SK-N-SH (cell line): Measurements from ENCODE around the gene GPR171. TPM values are rescaled to one million over a fixed set of nuclear protein-coding genes. Genes with fewer than 3 reads are reported as not detected.

ENCODE experiments used
- CTCF ChIA-PET: fragments of 300-600, 350-600 bp; formaldehyde crosslinking; extraction: SDS; loops from one replicate; lab custom pipeline; 2021; lab: Yijun Ruan, JAX
- POLR2A ChIA-PET: fragments of 350-600 bp; sonication (Branson Sonifier 250); formaldehyde crosslinking; extraction: SDS; loops from one replicate; lab custom pipeline; 2020; ENCODE audit warnings: antibody characterized with exemption, inconsistent platforms; lab: Yijun Ruan, JAX
- DNase-seq: peaks from one replicate; pipeline ENCODE4 v3.0.0; 2012
- H2AFZ ChIP-seq: fragments of 200-600 bp; sonication (generic); 2 replicates; pipeline ENCODE4 v1.8.1; 2016; ENCODE audit warnings: antibody characterized with exemption, mild to moderate bottlenecking, low read depth
- H3F3A ChIP-seq: fragments of 200-600 bp; sonication (generic); replicated peaks from 2 replicates; pipeline ENCODE3; 2016; ENCODE audit warnings: antibody characterized with exemption, mild to moderate bottlenecking; ENCODE audit not compliant: insufficient read depth
- H3K27ac ChIP-seq, 2 experiments: fragments of 200-500 bp in 1 of 2; fragments of 200-600 bp in 1 of 2; sonication (Bioruptor generic) in 1 of 2; sonication (generic), shearing (Covaris generic) in 1 of 2; 2 replicates each; pipeline versions ENCODE4 v1.5.1 to v1.6.1; 2014 to 2016; ENCODE audit warnings: low read depth in 2 of 2, inconsistent platforms in 1 of 2, low read length in 1 of 2, mild to moderate bottlenecking in 1 of 2, mixed read lengths in 1 of 2
- H3K27me3 ChIP-seq: fragments of 200-600 bp; sonication (generic), shearing (Covaris generic); 2 replicates; pipeline ENCODE4 v1.6.1; 2016; ENCODE audit warnings: mixed run types; ENCODE audit not compliant: insufficient read depth
- H3K36me3 ChIP-seq, 2 experiments: fragments of 200-500 bp in 1 of 2; fragments of 200-600 bp in 1 of 2; sonication (Bioruptor generic) in 1 of 2; sonication (generic) in 1 of 2; replicated peaks in 1 of 2; 2 replicates each; pipeline versions ENCODE3 to v1.5.1; 2014 to 2016; ENCODE audit warnings: low read length in 1 of 2, mild to moderate bottlenecking in 1 of 2; ENCODE audit not compliant: insufficient read depth in 2 of 2, control insufficient read depth in 1 of 2
- H3K4me1 ChIP-seq, 2 experiments: fragments of 200-500 bp in 1 of 2; fragments of 200-600 bp in 1 of 2; sonication (Bioruptor generic) in 1 of 2; sonication (generic), shearing (Covaris generic) in 1 of 2; 2 replicates each; pipeline versions ENCODE4 v1.5.1 to v1.6.1; 2014 to 2016; ENCODE audit warnings: low read depth in 1 of 2, low read length in 1 of 2, mixed run types in 1 of 2; ENCODE audit not compliant: insufficient read depth in 2 of 2, control insufficient read depth in 1 of 2
- H3K4me2 ChIP-seq: fragments of 200-600 bp; sonication (generic), shearing (Covaris generic); 2 replicates; pipeline ENCODE4 v1.6.1; 2017; ENCODE audit warnings: mixed run types
- H3K4me3 ChIP-seq, 2 experiments: fragments of 200-500 bp in 1 of 2; fragments of 200-600 bp in 1 of 2; sonication (Bioruptor generic) in 1 of 2; sonication (generic), shearing (Covaris generic) in 1 of 2; 2 replicates each; pipeline versions ENCODE4 v1.5.1 to v1.8.1; 2014 to 2016; ENCODE audit warnings: low read depth in 2 of 2, inconsistent platforms in 1 of 2, low read length in 1 of 2, mild to moderate bottlenecking in 1 of 2, mixed read lengths in 1 of 2, moderate library complexity in 1 of 2
- H3K79me2 ChIP-seq: fragments of 200-600 bp; sonication (generic); 2 replicates; pipeline ENCODE4 v1.8.1; 2017; ENCODE audit warnings: mild to moderate bottlenecking; ENCODE audit not compliant: insufficient read depth
- H3K9ac ChIP-seq: fragments of 200-600 bp; sonication (generic); 2 replicates; pipeline ENCODE4 v1.6.1; 2017; ENCODE audit warnings: mixed run types
- H3K9me2 ChIP-seq: fragments of 200-600 bp; sonication (generic); 2 replicates; pipeline ENCODE4 v1.6.1; 2017; ENCODE audit warnings: mixed run types
- H3K9me3 ChIP-seq: fragments of 200-600 bp; sonication (generic); 2 replicates; pipeline ENCODE4 v1.6.1; 2017; ENCODE audit warnings: mixed run types, mild to moderate bottlenecking, moderate library complexity
- H4K20me1 ChIP-seq: fragments of 200-600 bp; sonication (generic); 2 replicates; pipeline ENCODE4 v1.6.1; 2017; ENCODE audit warnings: mild to moderate bottlenecking, mixed run types; ENCODE audit not compliant: insufficient read depth
- CHD2 ChIP-seq: fragments of 150-350 bp; IDR thresholded peaks from 2 replicates; pipeline ENCODE4 v1.6.1; 2018; ENCODE audit warnings: low read length; ENCODE audit not compliant: partially characterized antibody
- EP300 ChIP-seq, 2 experiments: IDR thresholded peaks; 2 replicates each; pipeline versions ENCODE4 v1.4.0 to v1.6.1; 2012; ENCODE audit warnings: borderline replicate concordance in 1 of 2, low read depth in 1 of 2, low read length in 1 of 2
- FOXM1 ChIP-seq: IDR thresholded peaks from 2 replicates; pipeline ENCODE4 v1.4.0; 2012; ENCODE audit warnings: low read depth, mild to moderate bottlenecking
- GABPA ChIP-seq: IDR thresholded peaks from 2 replicates; pipeline ENCODE4 v1.4.0; 2012; ENCODE audit warnings: low read depth, mild to moderate bottlenecking
- GATA2 ChIP-seq: sonication (generic); formaldehyde crosslinking; IDR thresholded peaks from 2 replicates; pipeline ENCODE4 v1.5.0; 2020; ENCODE audit warnings: mild to moderate bottlenecking, missing genetic modification reagents
- NFIC ChIP-seq: IDR thresholded peaks from 2 replicates; pipeline ENCODE4 v1.4.0; 2012; ENCODE audit warnings: borderline replicate concordance
- NRF1 ChIP-seq: IDR thresholded peaks from 2 replicates; pipeline ENCODE4 v1.6.1; 2012; ENCODE audit warnings: low read depth, mild to moderate bottlenecking, low read length
- RAD21 ChIP-seq: IDR thresholded peaks from 2 replicates; pipeline ENCODE4 v1.6.1; 2012; ENCODE audit warnings: mild to moderate bottlenecking, low read length
- RCOR1 ChIP-seq: fragments of 150-350 bp; IDR thresholded peaks from 2 replicates; pipeline ENCODE4 v1.6.1; 2017; ENCODE audit warnings: antibody characterized with exemption, low read length
- RFX5 ChIP-seq: IDR thresholded peaks from 2 replicates; pipeline ENCODE4 v1.6.1; 2012; ENCODE audit warnings: mild to moderate bottlenecking, improper control_type of control experiment, low read length
- RXRA ChIP-seq: IDR thresholded peaks from 2 replicates; pipeline ENCODE4 v1.4.0; 2012; ENCODE audit warnings: low read depth, mild to moderate bottlenecking, borderline replicate concordance
- TCF12 ChIP-seq: IDR thresholded peaks from 2 replicates; pipeline ENCODE4 v1.4.0; 2012
- TEAD4 ChIP-seq: IDR thresholded peaks from 2 replicates; pipeline ENCODE4 v1.4.0; 2012; ENCODE audit warnings: mild to moderate bottlenecking, borderline replicate concordance; ENCODE audit not compliant: insufficient read depth
- WGBS: methylation state at CpG from one replicate; pipeline ENCODE4 v1.1.6; 2017; ENCODE audit warnings: low lambda C conversion rate; 5-methylcytosine and 5-hydroxymethylcytosine counted together
- polyA plus RNA-seq, 3 experiments: library from polyadenylated mRNA; depleted of rRNA; stranded (reverse); fragments of >200 nt; gene quantifications; 2 replicates each; pipeline ENCODE4 v1.2.3, GENCODE V29; 2012
- TF ChIP-seq, protein P1 (sequence below): IDR thresholded peaks from 2 replicates; pipeline ENCODE4 v1.4.0; 2012; ENCODE audit warnings: low read depth, borderline replicate concordance
- TF ChIP-seq, protein P2 (sequence below): fragments of 150-350 bp; IDR thresholded peaks from 2 replicates; pipeline ENCODE4 v1.6.1; 2016; ENCODE audit warnings: mild to moderate bottlenecking, low read depth, low read length
- TF ChIP-seq, protein P3 (sequence below): IDR thresholded peaks from 2 replicates; pipeline ENCODE4 v1.4.0; 2012; ENCODE audit warnings: low read depth, borderline replicate concordance
- TF ChIP-seq, protein P4 (sequence below): IDR thresholded peaks from 2 replicates; pipeline ENCODE4 v1.6.1; 2012; ENCODE audit warnings: mild to moderate bottlenecking, low read depth, low read length, moderate library complexity

GPR171 gene
- polyA plus RNA-seq, 1 of the 3 experiments (the other 2 are of a cell fraction): not detected

DNA sequence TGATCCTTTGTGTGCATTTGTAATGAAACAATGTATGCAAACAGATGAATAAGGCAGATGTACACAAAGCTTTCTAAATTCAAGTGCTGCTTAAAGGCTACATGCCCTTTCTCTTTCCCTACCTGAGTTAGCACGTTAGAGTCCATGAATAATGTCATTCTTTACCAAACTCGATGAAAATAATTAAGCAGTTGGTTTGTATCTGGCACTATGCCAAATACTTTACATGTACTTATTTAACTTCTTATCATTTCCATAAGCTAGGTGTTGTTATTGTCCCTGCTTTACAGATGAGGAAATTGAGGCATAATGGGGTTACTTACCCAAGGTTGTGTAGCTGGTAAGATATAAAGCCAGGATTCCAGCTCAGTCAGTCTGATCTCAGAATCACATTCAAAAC, 2.4 kb downstream of the GPR171 start (continued):
- TF ChIP-seq, protein P1, sequence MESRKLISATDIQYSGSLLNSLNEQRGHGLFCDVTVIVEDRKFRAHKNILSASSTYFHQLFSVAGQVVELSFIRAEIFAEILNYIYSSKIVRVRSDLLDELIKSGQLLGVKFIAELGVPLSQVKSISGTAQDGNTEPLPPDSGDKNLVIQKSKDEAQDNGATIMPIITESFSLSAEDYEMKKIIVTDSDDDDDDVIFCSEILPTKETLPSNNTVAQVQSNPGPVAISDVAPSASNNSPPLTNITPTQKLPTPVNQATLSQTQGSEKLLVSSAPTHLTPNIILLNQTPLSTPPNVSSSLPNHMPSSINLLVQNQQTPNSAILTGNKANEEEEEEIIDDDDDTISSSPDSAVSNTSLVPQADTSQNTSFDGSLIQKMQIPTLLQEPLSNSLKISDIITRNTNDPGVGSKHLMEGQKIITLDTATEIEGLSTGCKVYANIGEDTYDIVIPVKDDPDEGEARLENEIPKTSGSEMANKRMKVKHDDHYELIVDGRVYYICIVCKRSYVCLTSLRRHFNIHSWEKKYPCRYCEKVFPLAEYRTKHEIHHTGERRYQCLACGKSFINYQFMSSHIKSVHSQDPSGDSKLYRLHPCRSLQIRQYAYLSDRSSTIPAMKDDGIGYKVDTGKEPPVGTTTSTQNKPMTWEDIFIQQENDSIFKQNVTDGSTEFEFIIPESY: no peak
- TF ChIP-seq NFIC: no peak; the same call in 1 of the 2 replicates
- no peak for TF ChIP-seq TEAD4
- TF ChIP-seq, protein P2, sequence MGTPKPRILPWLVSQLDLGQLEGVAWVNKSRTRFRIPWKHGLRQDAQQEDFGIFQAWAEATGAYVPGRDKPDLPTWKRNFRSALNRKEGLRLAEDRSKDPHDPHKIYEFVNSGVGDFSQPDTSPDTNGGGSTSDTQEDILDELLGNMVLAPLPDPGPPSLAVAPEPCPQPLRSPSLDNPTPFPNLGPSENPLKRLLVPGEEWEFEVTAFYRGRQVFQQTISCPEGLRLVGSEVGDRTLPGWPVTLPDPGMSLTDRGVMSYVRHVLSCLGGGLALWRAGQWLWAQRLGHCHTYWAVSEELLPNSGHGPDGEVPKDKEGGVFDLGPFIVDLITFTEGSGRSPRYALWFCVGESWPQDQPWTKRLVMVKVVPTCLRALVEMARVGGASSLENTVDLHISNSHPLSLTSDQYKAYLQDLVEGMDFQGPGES: no peak
- TF ChIP-seq GABPA: no peak
- TF ChIP-seq, all 33 proteins: peak for 0

DNA sequence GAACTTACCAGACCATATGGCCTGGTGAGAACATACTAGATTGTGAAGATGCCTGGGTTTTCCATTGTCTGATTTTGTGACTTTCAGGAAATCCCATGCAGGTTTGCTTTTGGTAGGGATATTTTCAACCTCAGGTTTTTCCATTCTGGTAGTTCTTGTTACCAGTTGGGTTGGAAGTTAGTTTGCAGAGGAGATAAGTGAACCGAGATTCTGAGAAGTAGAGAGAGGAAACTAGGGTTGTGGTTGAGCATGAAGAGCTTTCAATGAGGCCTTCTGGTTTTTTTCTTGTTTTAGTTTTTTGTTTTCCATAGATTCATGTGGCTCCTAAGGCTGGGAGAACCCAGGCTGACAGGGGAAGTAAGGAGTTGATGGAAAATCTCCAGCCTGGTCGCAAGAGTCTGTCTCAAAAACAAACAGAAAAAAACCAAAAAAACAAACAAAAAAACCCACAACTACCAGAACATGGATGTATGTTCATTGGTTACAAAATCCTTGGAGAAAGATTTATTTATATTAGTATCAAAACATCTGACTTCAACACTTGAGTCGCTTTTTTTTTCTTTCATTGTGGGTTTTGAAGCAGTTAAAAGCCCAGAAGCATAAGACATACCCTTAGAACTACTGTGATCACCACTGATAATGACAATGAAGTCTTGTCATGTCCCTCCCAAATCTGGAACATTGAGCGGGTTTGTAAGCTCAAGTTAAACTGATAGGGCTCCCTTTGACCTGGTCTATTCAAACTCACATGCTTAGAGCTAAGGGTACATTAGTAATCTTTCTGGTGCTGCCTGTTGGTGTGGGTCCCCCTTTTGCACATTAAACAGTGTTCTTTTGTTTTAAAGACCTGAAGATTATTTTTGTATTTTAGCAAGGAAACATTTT, 3.2 kb downstream of the GPR171 start:
- no peaks in the 10 kb centered on the region for H3K79me2 ChIP-seq
- ChIA-PET CTCF (interaction anchor here (0.6 to 1.0 kb wide), 2 partner anchors 15 to 83 kb away, joined by 3 read pairs; no protein-coding TSS in a partner anchor), POLR2A (no interaction called here)
- H3F3A ChIP-seq: no peaks in the 10 kb centered on the region
- H3K9ac ChIP-seq: no peak overlapping the region
- no peak overlapping the region for H2AFZ ChIP-seq
- no peaks in the 10 kb centered on the region for H3K9me3 ChIP-seq
- H3K27me3 ChIP-seq: no peaks in the 10 kb centered on the region
- H3K4me2 ChIP-seq: no peak overlapping the region
- no peak overlapping the region for H3K27ac ChIP-seq
- H4K20me1 ChIP-seq: no peaks in the 10 kb centered on the region
- no peak overlapping the region for H3K4me3 ChIP-seq
- no peaks in the 10 kb centered on the region for H3K9me2 ChIP-seq
- 58% methylated on average over 4 of the region's 4 CpGs for WGBS
- TF ChIP-seq, protein P3, sequence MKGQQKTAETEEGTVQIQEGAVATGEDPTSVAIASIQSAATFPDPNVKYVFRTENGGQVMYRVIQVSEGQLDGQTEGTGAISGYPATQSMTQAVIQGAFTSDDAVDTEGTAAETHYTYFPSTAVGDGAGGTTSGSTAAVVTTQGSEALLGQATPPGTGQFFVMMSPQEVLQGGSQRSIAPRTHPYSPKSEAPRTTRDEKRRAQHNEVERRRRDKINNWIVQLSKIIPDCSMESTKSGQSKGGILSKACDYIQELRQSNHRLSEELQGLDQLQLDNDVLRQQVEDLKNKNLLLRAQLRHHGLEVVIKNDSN: no peak
- TF ChIP-seq RFX5 (no peak), CHD2 (no peak), TCF12 (no peak), NRF1 (no peak), RXRA (no peak), GATA2 (no peak), RAD21 (no peak), EP300 (IDR thresholded peaks at IDR 0.05; ENCODE audit: borderline replicate concordance in 1 of 2, low read depth in 1 of 2, low read length in 1 of 2) (no peak), RCOR1 (no peak), TEAD4 (no peak), FOXM1 (no peak), NFIC (no peak)
- TF ChIP-seq, protein P4, sequence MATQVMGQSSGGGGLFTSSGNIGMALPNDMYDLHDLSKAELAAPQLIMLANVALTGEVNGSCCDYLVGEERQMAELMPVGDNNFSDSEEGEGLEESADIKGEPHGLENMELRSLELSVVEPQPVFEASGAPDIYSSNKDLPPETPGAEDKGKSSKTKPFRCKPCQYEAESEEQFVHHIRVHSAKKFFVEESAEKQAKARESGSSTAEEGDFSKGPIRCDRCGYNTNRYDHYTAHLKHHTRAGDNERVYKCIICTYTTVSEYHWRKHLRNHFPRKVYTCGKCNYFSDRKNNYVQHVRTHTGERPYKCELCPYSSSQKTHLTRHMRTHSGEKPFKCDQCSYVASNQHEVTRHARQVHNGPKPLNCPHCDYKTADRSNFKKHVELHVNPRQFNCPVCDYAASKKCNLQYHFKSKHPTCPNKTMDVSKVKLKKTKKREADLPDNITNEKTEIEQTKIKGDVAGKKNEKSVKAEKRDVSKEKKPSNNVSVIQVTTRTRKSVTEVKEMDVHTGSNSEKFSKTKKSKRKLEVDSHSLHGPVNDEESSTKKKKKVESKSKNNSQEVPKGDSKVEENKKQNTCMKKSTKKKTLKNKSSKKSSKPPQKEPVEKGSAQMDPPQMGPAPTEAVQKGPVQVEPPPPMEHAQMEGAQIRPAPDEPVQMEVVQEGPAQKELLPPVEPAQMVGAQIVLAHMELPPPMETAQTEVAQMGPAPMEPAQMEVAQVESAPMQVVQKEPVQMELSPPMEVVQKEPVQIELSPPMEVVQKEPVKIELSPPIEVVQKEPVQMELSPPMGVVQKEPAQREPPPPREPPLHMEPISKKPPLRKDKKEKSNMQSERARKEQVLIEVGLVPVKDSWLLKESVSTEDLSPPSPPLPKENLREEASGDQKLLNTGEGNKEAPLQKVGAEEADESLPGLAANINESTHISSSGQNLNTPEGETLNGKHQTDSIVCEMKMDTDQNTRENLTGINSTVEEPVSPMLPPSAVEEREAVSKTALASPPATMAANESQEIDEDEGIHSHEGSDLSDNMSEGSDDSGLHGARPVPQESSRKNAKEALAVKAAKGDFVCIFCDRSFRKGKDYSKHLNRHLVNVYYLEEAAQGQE: no peak
- TF ChIP-seq, protein P2: no peak
- TF ChIP-seq, all 33 proteins: peak for 0
- DNase-seq: no peak
- no peaks in the 10 kb centered on the region for H3K36me3 ChIP-seq
- H3K4me1 ChIP-seq: no peaks in the 10 kb centered on the region
